ENCODE measurements around the gene WDPCP. TPM values are rescaled to one million over a fixed set of nuclear protein-coding genes. Genes with fewer than 3 reads are reported as not detected.

Gene WDPCP
- total and polyA plus RNA-seq, 2 of the 13 experiments (the other 11 are each of a cell fraction or from before 2014, with no cell fraction given), result 2.9 to 5.2 TPM

DNA sequence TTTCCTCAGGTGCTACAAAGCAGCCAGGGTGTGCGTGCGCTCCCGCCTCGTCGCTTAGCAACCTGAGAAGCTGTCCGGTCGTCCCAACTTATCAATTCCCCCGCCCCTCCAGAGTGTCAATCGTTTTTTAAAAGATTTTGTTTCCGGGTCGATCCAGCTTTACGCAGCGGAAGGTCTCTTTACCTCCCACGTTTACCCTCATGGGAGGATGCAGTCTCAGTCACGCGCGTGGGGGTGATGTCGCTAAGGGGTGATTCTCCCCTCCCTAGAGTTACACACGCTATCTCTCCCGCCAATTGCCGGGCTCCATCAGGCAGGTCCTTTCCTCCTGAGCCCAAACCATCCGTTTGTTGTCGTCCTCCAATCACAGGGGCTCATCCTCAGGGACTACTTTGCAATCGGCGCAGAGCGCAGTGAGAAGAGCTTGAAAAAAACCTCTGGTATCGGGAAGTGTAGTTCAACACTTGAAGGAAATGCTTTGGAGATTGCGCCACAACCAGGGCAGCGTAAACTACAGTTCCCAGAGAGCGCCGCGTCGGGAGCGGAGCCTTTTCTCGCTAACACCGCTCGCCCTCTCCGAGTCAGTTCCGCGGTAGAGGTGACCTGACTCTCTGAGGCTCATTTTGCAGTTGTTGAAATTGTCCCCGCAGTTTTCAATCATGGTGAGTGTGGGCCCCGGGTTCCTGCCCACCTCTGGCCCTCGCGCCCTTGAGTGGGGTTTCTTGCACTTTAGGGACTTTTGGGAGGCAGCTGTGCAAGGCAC lies at the start of gene WDPCP, which contains the start of gene MDH1 (continued):
- TF ChIP-seq, protein P1, sequence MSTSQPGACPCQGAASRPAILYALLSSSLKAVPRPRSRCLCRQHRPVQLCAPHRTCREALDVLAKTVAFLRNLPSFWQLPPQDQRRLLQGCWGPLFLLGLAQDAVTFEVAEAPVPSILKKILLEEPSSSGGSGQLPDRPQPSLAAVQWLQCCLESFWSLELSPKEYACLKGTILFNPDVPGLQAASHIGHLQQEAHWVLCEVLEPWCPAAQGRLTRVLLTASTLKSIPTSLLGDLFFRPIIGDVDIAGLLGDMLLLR (CRISPR knock-in tag; IDR thresholded peaks at IDR 0.05), result no peak
- TF ChIP-seq ZMYM3 (CRISPR knock-in tag; IDR thresholded peaks at IDR 0.05) (no peak; the same call in 1 of the 2 replicates), POLR2AphosphoS2 (IDR thresholded peaks at IDR 0.05; ENCODE audit: low read depth, low read length) (no peak), ZNF543 (CRISPR knock-in tag; IDR thresholded peaks at IDR 0.05) (no peak; the same call in 1 of the 2 replicates), HNF4G (IDR thresholded peaks at IDR 0.05; ENCODE audit: borderline replicate concordance, low read depth, low read length) (peak; percentile 56), HNF4G (CRISPR knock-in tag; IDR thresholded peaks at IDR 0.05; ENCODE audit: borderline replicate concordance, low read depth) (peak; percentile 49; the same call in 1 of the 2 replicates), PHF20 (CRISPR knock-in tag; IDR thresholded peaks at IDR 0.05) (peak; percentile 92), CENPT (CRISPR knock-in tag; IDR thresholded peaks at IDR 0.05; ENCODE audit: low read depth) (no peak), ZNF230 (CRISPR knock-in tag; IDR thresholded peaks at IDR 0.05) (no peak; the same call in 1 of the 2 replicates), ZNF513 (CRISPR knock-in tag; conservative IDR thresholded peaks at IDR 0.05) (no peak), ZNF703 (CRISPR knock-in tag; IDR thresholded peaks at IDR 0.05; ENCODE audit: borderline replicate concordance) (peak; percentile 44; the same call in 1 of the 2 replicates), ZC3H4 (CRISPR knock-in tag; IDR thresholded peaks at IDR 0.05; ENCODE audit: borderline replicate concordance) (no peak), CBFB (CRISPR knock-in tag; IDR thresholded peaks at IDR 0.05) (peak; percentile 92; the same call in 1 of the 2 replicates), CHD4 (IDR thresholded peaks at IDR 0.05; ENCODE audit: borderline replicate concordance, low read length) (peak; percentile 69; the same call in 1 of the 2 replicates), RXRB (CRISPR knock-in tag; IDR thresholded peaks at IDR 0.05; ENCODE audit: borderline replicate concordance) (peak; percentile 79; the same call in 1 of the 2 replicates), DNMT1 (CRISPR knock-in tag; IDR thresholded peaks at IDR 0.05) (0 out of 2 replicates have a peak, but pooled peaks have one; percentile 25), MED1 (CRISPR knock-in tag; IDR thresholded peaks at IDR 0.05) (peak; percentile 48), YEATS2 (CRISPR knock-in tag; IDR thresholded peaks at IDR 0.05; ENCODE audit: borderline replicate concordance) (peak; percentile 96), MEF2D (CRISPR knock-in tag; IDR thresholded peaks at IDR 0.05) (peak; percentile 84), ZNF558 (CRISPR knock-in tag; IDR thresholded peaks at IDR 0.05; ENCODE audit: borderline replicate concordance) (peak; percentile 93), PCBP1 (IDR thresholded peaks at IDR 0.05; ENCODE audit: borderline replicate concordance, low read depth, low read length) (peak; percentile 99), ZNF20 (CRISPR knock-in tag; IDR thresholded peaks at IDR 0.05) (no peak)
- TF ChIP-seq, protein P2, sequence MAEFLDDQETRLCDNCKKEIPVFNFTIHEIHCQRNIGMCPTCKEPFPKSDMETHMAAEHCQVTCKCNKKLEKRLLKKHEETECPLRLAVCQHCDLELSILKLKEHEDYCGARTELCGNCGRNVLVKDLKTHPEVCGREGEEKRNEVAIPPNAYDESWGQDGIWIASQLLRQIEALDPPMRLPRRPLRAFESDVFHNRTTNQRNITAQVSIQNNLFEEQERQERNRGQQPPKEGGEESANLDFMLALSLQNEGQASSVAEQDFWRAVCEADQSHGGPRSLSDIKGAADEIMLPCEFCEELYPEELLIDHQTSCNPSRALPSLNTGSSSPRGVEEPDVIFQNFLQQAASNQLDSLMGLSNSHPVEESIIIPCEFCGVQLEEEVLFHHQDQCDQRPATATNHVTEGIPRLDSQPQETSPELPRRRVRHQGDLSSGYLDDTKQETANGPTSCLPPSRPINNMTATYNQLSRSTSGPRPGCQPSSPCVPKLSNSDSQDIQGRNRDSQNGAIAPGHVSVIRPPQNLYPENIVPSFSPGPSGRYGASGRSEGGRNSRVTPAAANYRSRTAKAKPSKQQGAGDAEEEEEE (CRISPR knock-in tag; IDR thresholded peaks at IDR 0.05; ENCODE audit: borderline replicate concordance), result no peak; the same call in 1 of the 2 replicates
- TF ChIP-seq, protein P3, sequence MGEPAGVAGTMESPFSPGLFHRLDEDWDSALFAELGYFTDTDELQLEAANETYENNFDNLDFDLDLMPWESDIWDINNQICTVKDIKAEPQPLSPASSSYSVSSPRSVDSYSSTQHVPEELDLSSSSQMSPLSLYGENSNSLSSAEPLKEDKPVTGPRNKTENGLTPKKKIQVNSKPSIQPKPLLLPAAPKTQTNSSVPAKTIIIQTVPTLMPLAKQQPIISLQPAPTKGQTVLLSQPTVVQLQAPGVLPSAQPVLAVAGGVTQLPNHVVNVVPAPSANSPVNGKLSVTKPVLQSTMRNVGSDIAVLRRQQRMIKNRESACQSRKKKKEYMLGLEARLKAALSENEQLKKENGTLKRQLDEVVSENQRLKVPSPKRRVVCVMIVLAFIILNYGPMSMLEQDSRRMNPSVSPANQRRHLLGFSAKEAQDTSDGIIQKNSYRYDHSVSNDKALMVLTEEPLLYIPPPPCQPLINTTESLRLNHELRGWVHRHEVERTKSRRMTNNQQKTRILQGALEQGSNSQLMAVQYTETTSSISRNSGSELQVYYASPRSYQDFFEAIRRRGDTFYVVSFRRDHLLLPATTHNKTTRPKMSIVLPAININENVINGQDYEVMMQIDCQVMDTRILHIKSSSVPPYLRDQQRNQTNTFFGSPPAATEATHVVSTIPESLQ (CRISPR knock-in tag; conservative IDR thresholded peaks at IDR 0.05), result peak; percentile 93; the same call in 1 of the 2 replicates

Measured in HepG2 (cell line).